A549 (cell line): ENCODE data around the gene MTCH2.

Experiments used
- SMC3 ChIP-seq: fragments of >200 bp; sonication (Bioruptor Twin); formaldehyde crosslinking; IDR thresholded peaks from 3 replicates; pipeline ENCODE4 v1.6.1; 2018; ENCODE audit warnings: inconsistent platforms
- ZFP36 ChIP-seq: fragments of 450-650 bp; IDR thresholded peaks from 2 replicates; pipeline ENCODE4 v1.6.1; 2014; ENCODE audit warnings: borderline replicate concordance; ENCODE audit not compliant: partially characterized antibody

DNA sequence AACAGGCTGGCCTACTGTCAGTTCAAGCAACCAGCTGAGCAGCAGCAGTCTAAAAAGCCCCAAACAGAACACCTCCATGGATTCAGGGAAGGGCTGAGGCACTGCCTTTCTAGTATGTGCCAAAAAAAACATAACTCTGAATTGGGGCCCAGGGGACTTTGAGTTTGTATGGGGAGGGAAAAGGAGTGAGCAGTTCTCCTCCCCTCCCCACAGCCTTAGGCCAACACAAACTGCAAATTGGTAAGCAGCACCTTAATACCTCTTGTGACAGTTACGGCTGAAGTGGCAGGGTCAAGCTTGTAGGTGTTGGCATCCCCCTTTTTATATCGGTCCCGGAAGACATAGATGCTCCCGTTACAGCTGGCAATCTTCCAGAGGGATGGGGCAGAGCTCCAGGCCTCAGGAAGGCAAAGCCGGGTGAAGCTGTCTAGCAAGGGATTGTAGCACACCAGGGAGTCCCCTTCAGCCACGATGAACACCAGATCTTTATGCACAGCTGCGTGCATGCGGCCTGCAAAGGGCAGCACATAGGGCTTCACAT, 69.6 kb downstream of the MTCH2 start:
- TF ChIP-seq ZFP36 (no peak), SMC3 (no peak)
